Measurements from ENCODE around the gene DBNDD1. TPM values are rescaled to one million over a fixed set of nuclear protein-coding genes. Genes with fewer than 3 reads are reported as not detected.

Gene DBNDD1
- total RNA-seq, 1 donor from 2014 or later: 40.7 TPM

DNA sequence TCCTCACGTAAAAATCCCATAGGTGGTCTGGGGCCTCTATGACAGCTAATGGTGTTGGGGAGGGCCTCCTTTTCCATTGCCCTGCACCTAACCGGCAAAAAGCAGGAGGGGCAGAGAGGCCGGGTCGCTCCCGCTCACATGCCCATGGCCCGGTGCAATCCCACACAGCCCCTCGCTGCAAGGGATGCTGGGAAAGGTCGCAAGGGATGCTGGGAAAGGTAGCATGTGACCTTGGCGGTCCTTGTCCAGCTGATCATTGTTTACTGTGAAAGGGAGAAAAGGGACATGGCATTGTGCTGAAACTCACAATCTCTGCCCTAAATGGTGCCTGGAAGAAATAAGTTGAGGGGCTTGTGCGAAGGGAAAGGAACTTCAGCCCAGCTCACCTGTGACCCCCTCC, 60.7 kb downstream of the DBNDD1 start:
- TF ChIP-seq, protein P1, sequence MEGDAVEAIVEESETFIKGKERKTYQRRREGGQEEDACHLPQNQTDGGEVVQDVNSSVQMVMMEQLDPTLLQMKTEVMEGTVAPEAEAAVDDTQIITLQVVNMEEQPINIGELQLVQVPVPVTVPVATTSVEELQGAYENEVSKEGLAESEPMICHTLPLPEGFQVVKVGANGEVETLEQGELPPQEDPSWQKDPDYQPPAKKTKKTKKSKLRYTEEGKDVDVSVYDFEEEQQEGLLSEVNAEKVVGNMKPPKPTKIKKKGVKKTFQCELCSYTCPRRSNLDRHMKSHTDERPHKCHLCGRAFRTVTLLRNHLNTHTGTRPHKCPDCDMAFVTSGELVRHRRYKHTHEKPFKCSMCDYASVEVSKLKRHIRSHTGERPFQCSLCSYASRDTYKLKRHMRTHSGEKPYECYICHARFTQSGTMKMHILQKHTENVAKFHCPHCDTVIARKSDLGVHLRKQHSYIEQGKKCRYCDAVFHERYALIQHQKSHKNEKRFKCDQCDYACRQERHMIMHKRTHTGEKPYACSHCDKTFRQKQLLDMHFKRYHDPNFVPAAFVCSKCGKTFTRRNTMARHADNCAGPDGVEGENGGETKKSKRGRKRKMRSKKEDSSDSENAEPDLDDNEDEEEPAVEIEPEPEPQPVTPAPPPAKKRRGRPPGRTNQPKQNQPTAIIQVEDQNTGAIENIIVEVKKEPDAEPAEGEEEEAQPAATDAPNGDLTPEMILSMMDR (conservative IDR thresholded peaks at IDR 0.05; ENCODE audit: low read depth, low read length): no peak
- no peak for DNase-seq (ENCODE audit: low read depth)
- no peak overlapping the region for H3K4me3 ChIP-seq (ENCODE audit: low read depth, low read length)

DNA sequence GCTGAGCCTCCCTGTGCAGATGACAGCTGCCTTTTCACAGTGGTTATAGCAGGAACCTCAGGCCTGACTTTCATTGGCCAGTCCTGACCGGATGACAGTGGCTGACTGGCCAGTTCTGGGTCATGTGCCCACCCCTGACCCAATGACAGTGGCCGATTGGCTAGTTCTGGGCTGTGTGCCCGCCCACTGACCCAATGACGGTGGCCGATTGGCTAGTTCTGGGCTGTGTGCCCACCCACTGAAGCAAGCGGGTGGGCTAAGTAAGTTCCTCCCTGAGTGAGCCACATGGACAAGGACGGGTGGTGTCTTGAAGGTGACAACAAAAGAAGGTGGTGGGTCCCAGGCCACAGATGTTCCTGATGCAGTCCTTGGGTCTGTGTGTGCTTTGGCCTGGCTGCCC, 61.2 kb downstream of the DBNDD1 start:
- DNase-seq (ENCODE audit: low read depth): no peak
- H3K4me3 ChIP-seq (ENCODE audit: low read depth, low read length): no peak overlapping the region
- TF ChIP-seq, protein P1 (conservative IDR thresholded peaks at IDR 0.05; ENCODE audit: low read depth, low read length): no peak

DNA sequence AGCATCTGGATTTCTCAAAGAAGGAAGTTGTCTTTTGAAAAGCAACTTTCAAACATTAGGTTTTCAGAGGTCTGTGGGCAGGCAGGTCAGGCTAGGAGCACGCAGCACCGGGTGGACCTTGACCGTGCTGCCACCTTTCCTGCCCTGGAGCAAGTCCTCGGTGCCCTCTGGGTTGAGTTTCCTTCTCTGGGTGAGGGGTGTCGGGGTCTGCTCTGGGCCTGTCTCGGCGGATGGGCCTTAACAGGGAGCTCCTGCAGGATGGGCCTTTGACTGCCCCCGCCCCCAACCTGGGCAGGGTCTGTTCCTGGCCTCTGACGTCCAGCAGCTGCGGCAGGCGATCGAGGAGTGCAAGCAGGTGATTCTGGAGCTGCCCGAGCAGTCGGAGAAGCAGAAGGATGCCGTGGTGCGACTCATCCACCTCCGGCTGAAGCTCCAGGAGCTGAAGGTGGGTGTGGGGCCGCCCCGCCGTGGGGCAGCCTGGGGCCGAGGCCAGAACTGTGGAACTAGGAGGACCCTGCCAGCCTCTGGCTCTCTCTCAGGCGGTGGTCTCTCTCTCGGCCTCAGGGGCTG, 62.0 kb downstream of the DBNDD1 start:
- no peak for DNase-seq (ENCODE audit: low read depth)
- TF ChIP-seq, protein P1 (conservative IDR thresholded peaks at IDR 0.05; ENCODE audit: low read depth, low read length): no peak
- no peak overlapping the region for H3K4me3 ChIP-seq (ENCODE audit: low read depth, low read length)

DNA sequence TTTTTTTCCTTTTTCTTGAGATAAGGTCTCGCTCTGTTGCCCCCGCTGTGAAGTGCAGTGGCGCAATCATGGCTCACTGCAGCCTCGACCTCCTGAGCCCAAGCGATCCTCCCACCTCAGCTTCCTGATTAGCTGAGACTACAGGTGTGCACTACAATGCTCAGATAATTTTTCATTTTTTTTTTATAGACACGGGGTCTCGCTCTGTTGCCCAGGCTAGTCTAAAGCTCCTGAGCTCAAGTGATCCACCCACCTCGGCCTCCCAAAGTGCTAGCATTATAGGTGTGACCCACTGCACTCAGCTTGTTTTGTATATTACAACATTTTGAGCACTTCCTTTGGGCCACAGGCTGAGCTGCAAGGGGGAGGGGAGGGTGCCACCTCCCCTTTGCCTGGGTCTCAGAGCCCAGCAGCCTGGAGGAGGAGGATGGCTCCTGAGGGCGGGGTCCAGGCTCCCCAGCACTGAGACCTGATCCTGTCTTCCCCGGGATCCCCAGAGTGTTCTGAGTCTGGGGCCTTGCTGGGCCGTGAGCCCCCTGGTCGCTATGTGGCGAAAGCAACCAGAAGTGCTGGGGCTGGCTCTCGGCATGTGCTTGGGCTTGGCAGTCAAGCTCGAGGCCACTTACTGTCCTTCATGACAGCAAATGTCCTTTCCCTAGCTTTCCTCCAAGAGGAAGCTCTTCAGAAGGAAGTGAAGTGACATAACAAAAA, 62.6 kb downstream of the DBNDD1 start:
- no peak for DNase-seq (ENCODE audit: low read depth)
- H3K4me3 ChIP-seq (ENCODE audit: low read depth, low read length): no peak overlapping the region
- TF ChIP-seq, protein P1 (conservative IDR thresholded peaks at IDR 0.05; ENCODE audit: low read depth, low read length): no peak

DNA sequence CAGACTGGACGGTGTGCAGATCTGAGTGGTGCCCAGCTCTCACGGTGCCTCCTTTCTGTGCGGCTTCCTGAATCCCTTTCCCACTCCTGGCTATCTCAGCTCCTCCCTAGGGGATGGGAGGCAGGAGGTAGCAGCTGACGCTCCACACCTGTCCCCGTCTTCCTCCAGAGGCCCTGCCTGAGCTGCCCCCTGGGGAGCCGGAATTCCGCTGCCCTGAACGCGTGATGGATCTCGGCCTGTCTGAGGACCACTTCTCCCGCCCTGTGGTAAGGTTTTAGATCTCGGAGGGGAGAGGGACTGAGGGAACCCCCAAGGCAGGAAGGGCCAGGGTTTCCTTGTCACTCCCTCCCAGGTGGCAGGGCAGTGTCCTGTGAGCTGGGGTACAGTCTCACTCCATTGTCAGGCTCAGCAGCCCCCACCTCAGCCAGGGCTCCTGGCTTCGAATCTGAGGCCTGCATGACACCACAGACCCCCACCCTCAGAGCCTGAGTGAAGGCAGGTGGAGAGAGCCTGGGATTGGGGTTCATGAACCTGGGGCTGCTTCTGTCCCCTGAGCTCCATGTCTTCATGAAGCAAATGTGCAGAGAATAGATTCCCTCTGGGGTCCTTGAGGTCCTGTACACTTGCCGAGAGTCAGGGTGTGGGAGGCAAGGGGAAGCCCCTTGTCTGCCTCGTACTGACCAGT, 64.1 kb downstream of the DBNDD1 start:
- H3K4me3 ChIP-seq (ENCODE audit: low read depth, low read length): no peak overlapping the region
- TF ChIP-seq, protein P1 (conservative IDR thresholded peaks at IDR 0.05; ENCODE audit: low read depth, low read length): no peak
- no peak for DNase-seq (ENCODE audit: low read depth)

Other genes starting within 250 kb of the DBNDD1 start
- 22.1 and 34.6 TPM in 2 replicates for gene FANCA, start 202.8 kb downstream of the DBNDD1 start, total RNA-seq
- 2.8 and 3.5 TPM in 2 replicates for gene SPIRE2, start 191.0 kb downstream of the DBNDD1 start, total RNA-seq
- gene TCF25, start 145.9 kb downstream of the DBNDD1 start, total RNA-seq: 118 and 192 TPM in 2 replicates
- 2.5 and 3.5 TPM in 2 replicates for gene MC1R, start 100.6 kb downstream of the DBNDD1 start, total RNA-seq
- 833 and 996 TPM in 2 replicates for gene TUBB3, start 96.1 kb downstream of the DBNDD1 start, total RNA-seq
- 113 and 125 TPM in 2 replicates for gene DEF8, start 70.7 kb downstream of the DBNDD1 start, total RNA-seq
- gene PRDM7, start 57.9 kb upstream of the DBNDD1 start, total RNA-seq: not detected in 2 replicates

Measured in epithelial cell of proximal tubule (primary cell).